ENCODE measurements around the gene VGLL3. TPM values are rescaled to one million over a fixed set of nuclear protein-coding genes. Genes with fewer than 3 reads are reported as not detected.
"Not testable (repeated sequence)": the region's sequence is repeated elsewhere in the genome, so short reads cannot be mapped to it uniquely, and the experiment has no call there.

The VGLL3 gene
- 3.6 TPM for total RNA-seq
- long read RNA-seq, partial matches to known transcripts = 1 of 2 reads
- long read RNA-seq, other reads (novel, unspliced or antisense) = 1 of 2 reads

- DNase-seq (peak; percentile 75), ATAC-seq (peak; percentile 93)
- intact Hi-C loops (cut with micrococcal nuclease) = no loop called here
Observed at GRCh38 chr3:86990734-86991481, at the start of gene VGLL3. VGLL3 (minus strand) TSS chr3:86991149; CDS start chr3:86990743, 406 bp downstream.

- DNase-seq (no peak), ATAC-seq (no peak)
- intact Hi-C loops (cut with micrococcal nuclease) = no loop called here
Observed at GRCh38 chr3:87037652-87038051, 46.7 kb upstream of the VGLL3 start.

- intact Hi-C loops (cut with micrococcal nuclease) = no loop called here
- no peak for ATAC-seq
- no peak for DNase-seq
Observed at GRCh38 chr3:87036671-87037070, 45.7 kb upstream of the VGLL3 start.

- intact Hi-C loops (cut with micrococcal nuclease) = no loop called here
- ATAC-seq = no peak
- DNase-seq = no peak
Observed at GRCh38 chr3:87035339-87035738, 44.4 kb upstream of the VGLL3 start.

- no peak for DNase-seq
- intact Hi-C loops (cut with micrococcal nuclease) = no loop called here
- no peak for ATAC-seq
Observed at GRCh38 chr3:87033205-87033604, 42.3 kb upstream of the VGLL3 start.

- intact Hi-C loops (cut with micrococcal nuclease) = no loop called here
- DNase-seq (no peak), ATAC-seq (no peak)
Observed at GRCh38 chr3:87025661-87026645, 35.0 kb upstream of the VGLL3 start.

- DNase-seq; intact Hi-C loops (cut with micrococcal nuclease); ATAC-seq: not testable (repeated sequence)
Observed at GRCh38 chr3:87017370-87017769, 26.4 kb upstream of the VGLL3 start.

GRCh38 chr3:87009271-87009670, 18.3 kb upstream of the VGLL3 start:
- DNase-seq (no peak), ATAC-seq (no peak)
- intact Hi-C loops (cut with micrococcal nuclease) = no loop called here

GRCh38 chr3:87006844-87007439, 16.0 kb upstream of the VGLL3 start:
- ATAC-seq (no peak), DNase-seq (no peak)
- intact Hi-C loops (cut with micrococcal nuclease) = no loop called here

- DNase-seq (no peak), ATAC-seq (no peak)
- intact Hi-C loops (cut with micrococcal nuclease) = no loop called here
Observed at GRCh38 chr3:87004883-87005282, 13.9 kb upstream of the VGLL3 start.

- intact Hi-C loops (cut with micrococcal nuclease) = no loop called here
- DNase-seq (no peak), ATAC-seq (no peak)
Observed at GRCh38 chr3:87002346-87002745, 11.4 kb upstream of the VGLL3 start.

GRCh38 chr3:87001473-87002098, 10.6 kb upstream of the VGLL3 start:
- DNase-seq = no peak
- intact Hi-C loops (cut with micrococcal nuclease) = no loop called here
- no peak for ATAC-seq

GRCh38 chr3:87000940-87001339, 10.0 kb upstream of the VGLL3 start:
- no peak for DNase-seq
- no peak for ATAC-seq
- intact Hi-C loops (cut with micrococcal nuclease) = no loop called here

GRCh38 chr3:86998569-86998968, 7.6 kb upstream of the VGLL3 start:
- ATAC-seq (no peak), DNase-seq (no peak)
- intact Hi-C loops (cut with micrococcal nuclease) = no loop called here

- DNase-seq (no peak), ATAC-seq (no peak)
- intact Hi-C loops (cut with micrococcal nuclease) = no loop called here
Observed at GRCh38 chr3:86996261-86996955, 5.5 kb upstream of the VGLL3 start.

GRCh38 chr3:86995537-86995936, 4.6 kb upstream of the VGLL3 start:
- DNase-seq (no peak), ATAC-seq (no peak)
- intact Hi-C loops (cut with micrococcal nuclease) = no loop called here

GRCh38 chr3:86993704-86994103, 2.8 kb upstream of the VGLL3 start:
- no peak for DNase-seq
- no peak for ATAC-seq
- intact Hi-C loops (cut with micrococcal nuclease) = no loop called here

- no peak for DNase-seq
- intact Hi-C loops (cut with micrococcal nuclease) = no loop called here
- ATAC-seq = no peak
Observed at GRCh38 chr3:86991840-86992435, 989 bp upstream of the VGLL3 start.

GRCh38 chr3:86991482-86991815, 500 bp upstream of the VGLL3 start:
- intact Hi-C loops (cut with micrococcal nuclease) = no loop called here
- ATAC-seq (no peak), DNase-seq (no peak)

All from left ventricle myocardium superior (tissue), 1 donor.